Stimulated activated naive B cell treated with anti-CD40 and anti-IgM and Interleukin-4, amounts not matched to agents 10 μg/mL and 1 μg/mL and 100 μg/mL, for 72 hours (primary cell): ENCODE measurements around the gene CASKIN1.
"Not testable (repeated sequence)": the region's sequence is repeated elsewhere in the genome, so short reads cannot be mapped to it uniquely, and the experiment has no call there.

ENCODE experiments used
- ATAC-seq, 2 donors: fragments of 150-1000 bp; cut with Tn5 transposase; replicated peaks; 2 replicates each; pipeline ENCODE4 v1.10.0; 2021; ENCODE audit warnings: moderate library complexity in 1 of 2
- DNase-seq: peaks from one replicate; pipeline ENCODE4 v3.0.0; 2021
- H3K27ac Mint-ChIP-seq: one replicate; pipeline ENCODE4 v1.8.0; 2022; ENCODE audit warnings: mild to moderate bottlenecking, mixed read lengths
- H3K27me3 Mint-ChIP-seq, 2 donors: one replicate each; pipeline ENCODE4 v1.8.0; 2022; ENCODE audit warnings: mixed read lengths in 2 of 2
- H3K36me3 Mint-ChIP-seq, 2 donors: one replicate each; pipeline ENCODE4 v1.8.0; 2022; ENCODE audit warnings: mixed read lengths in 2 of 2, mild to moderate bottlenecking in 1 of 2
- H3K4me1 Mint-ChIP-seq, 2 donors: one replicate each; pipeline ENCODE4 v1.8.0; 2022; ENCODE audit warnings: mixed read lengths in 2 of 2, mild to moderate bottlenecking in 1 of 2
- H3K4me3 Mint-ChIP-seq, 2 donors: one replicate each; pipeline ENCODE4 v1.8.0; 2022; ENCODE audit warnings: mild to moderate bottlenecking in 2 of 2, mixed read lengths in 2 of 2, moderate library complexity in 1 of 2
- H3K9me3 Mint-ChIP-seq, 2 donors: one replicate each; pipeline ENCODE4 v1.8.0; 2022; ENCODE audit warnings: mixed read lengths in 2 of 2, mild to moderate bottlenecking in 1 of 2

Gene CASKIN1

GRCh38 chr16:2196162-2196980 is at the start of gene CASKIN1:
TSS of gene CASKIN1 (minus strand) at chr16:2196605. CDS start at chr16:2196432, 173 bp downstream.
- Mint-ChIP-seq H3K9me3 (no peaks in the 10 kb centered on the region), H3K4me1 (peaks cover 6 to 20% of the 10 kb centered on the region in 2 donors), H3K36me3 (no peaks in the 10 kb centered on the region), H3K27me3 (peaks cover 52 to 68% of the 10 kb centered on the region in 2 donors), H3K4me3 (peak within 1 kb of the TSS; percentile 74 to 81), H3K27ac (peak within 1 kb of the TSS; percentile 65)
- peak; percentile 59 to 64 for ATAC-seq
- no peak for DNase-seq

GRCh38 chr16:2244926-2245795 is 48.8 kb upstream of the CASKIN1 start:
- DNase-seq (no peak), ATAC-seq (no peak)
- Mint-ChIP-seq H3K27ac (no peak overlapping the region), H3K4me1 (no peaks in the 10 kb centered on the region), H3K4me3 (no peak overlapping the region), H3K36me3 (peaks cover 21 to 26% of the 10 kb centered on the region in 2 donors), H3K27me3 (no peaks in the 10 kb centered on the region), H3K9me3 (no peaks in the 10 kb centered on the region)

GRCh38 chr16:2244301-2244700 is 47.9 kb upstream of the CASKIN1 start:
- no peak overlapping the region for H3K27ac Mint-ChIP-seq
- ATAC-seq (no peak), DNase-seq (no peak)
- no peaks in the 10 kb centered on the region for H3K27me3 Mint-ChIP-seq
- no peak overlapping the region for H3K4me3 Mint-ChIP-seq
- H3K9me3 Mint-ChIP-seq, result no peaks in the 10 kb centered on the region
- no peaks in the 10 kb centered on the region for H3K4me1 Mint-ChIP-seq
- H3K36me3 Mint-ChIP-seq, result peaks cover 25 to 32% of the 10 kb centered on the region in 2 donors

- no peak overlapping the region for H3K27ac Mint-ChIP-seq
- H3K27me3 Mint-ChIP-seq, result no peaks in the 10 kb centered on the region
- no peak for ATAC-seq
- H3K36me3 Mint-ChIP-seq, result peaks cover 25 to 32% of the 10 kb centered on the region in 2 donors
- DNase-seq, result no peak
- H3K4me1 Mint-ChIP-seq, result no peaks in the 10 kb centered on the region
- no peaks in the 10 kb centered on the region for H3K9me3 Mint-ChIP-seq
- H3K4me3 Mint-ChIP-seq, result no peak overlapping the region
These were observed 47.4 kb upstream of the CASKIN1 start for GRCh38 chr16:2243781-2244180.

- Mint-ChIP-seq H3K27me3 (no peaks in the 10 kb centered on the region), H3K4me3 (no peak overlapping the region), H3K4me1 (no peaks in the 10 kb centered on the region), H3K36me3 (peaks cover 25 to 32% of the 10 kb centered on the region in 2 donors), H3K9me3 (no peaks in the 10 kb centered on the region), H3K27ac (no peak overlapping the region)
- DNase-seq (no peak), ATAC-seq (no peak)
These were observed 46.7 kb upstream of the CASKIN1 start for GRCh38 chr16:2243031-2243528.

GRCh38 chr16:2242598-2242997 is 46.2 kb upstream of the CASKIN1 start:
- DNase-seq (no peak), ATAC-seq (no peak)
- peaks cover 25 to 32% of the 10 kb centered on the region in 2 donors for H3K36me3 Mint-ChIP-seq
- H3K27me3 Mint-ChIP-seq, result no peaks in the 10 kb centered on the region
- H3K27ac Mint-ChIP-seq, result no peak overlapping the region
- no peaks in the 10 kb centered on the region for H3K9me3 Mint-ChIP-seq
- no peaks in the 10 kb centered on the region for H3K4me1 Mint-ChIP-seq
- H3K4me3 Mint-ChIP-seq, result no peak overlapping the region

- peaks cover 24 to 27% of the 10 kb centered on the region in 2 donors for H3K36me3 Mint-ChIP-seq
- not testable (repeated sequence) for H3K4me1 Mint-ChIP-seq, DNase-seq, H3K27me3 Mint-ChIP-seq, H3K4me3 Mint-ChIP-seq, H3K27ac Mint-ChIP-seq, ATAC-seq, H3K9me3 Mint-ChIP-seq
These were observed 43.9 kb upstream of the CASKIN1 start for GRCh38 chr16:2240331-2240730.

- H3K36me3 Mint-ChIP-seq, result peaks cover 29 to 30% of the 10 kb centered on the region in 2 donors
- no peaks in the 10 kb centered on the region for H3K9me3 Mint-ChIP-seq
- no peak for ATAC-seq
- no peaks in the 10 kb centered on the region for H3K27me3 Mint-ChIP-seq
- DNase-seq, result no peak
- no peak overlapping the region for H3K4me3 Mint-ChIP-seq
- peaks cover 0 to 10% of the 10 kb centered on the region in 2 donors for H3K4me1 Mint-ChIP-seq
- no peak overlapping the region for H3K27ac Mint-ChIP-seq
These were observed 42.7 kb upstream of the CASKIN1 start for GRCh38 chr16:2238838-2239675.

- Mint-ChIP-seq H3K9me3 (no peaks in the 10 kb centered on the region), H3K4me1 (peaks cover 0 to 10% of the 10 kb centered on the region in 2 donors), H3K27ac (no peak overlapping the region), H3K27me3 (no peaks in the 10 kb centered on the region), H3K4me3 (no peak overlapping the region), H3K36me3 (peaks cover 31% of the 10 kb centered on the region in 2 donors)
- no peak for DNase-seq
- ATAC-seq, result no peak
These were observed 41.9 kb upstream of the CASKIN1 start for GRCh38 chr16:2238150-2238837.

GRCh38 chr16:2237493-2238149 is 41.2 kb upstream of the CASKIN1 start:
- no peak overlapping the region for H3K4me3 Mint-ChIP-seq
- H3K4me1 Mint-ChIP-seq, result peaks cover 0 to 10% of the 10 kb centered on the region in 2 donors
- H3K27me3 Mint-ChIP-seq, result no peaks in the 10 kb centered on the region
- ATAC-seq, result no peak
- no peak for DNase-seq
- no peak overlapping the region for H3K27ac Mint-ChIP-seq
- no peaks in the 10 kb centered on the region for H3K9me3 Mint-ChIP-seq
- peaks cover 27 to 31% of the 10 kb centered on the region in 2 donors for H3K36me3 Mint-ChIP-seq

- ATAC-seq (no peak), DNase-seq (no peak)
- H3K4me3 Mint-ChIP-seq, result no peak overlapping the region
- H3K4me1 Mint-ChIP-seq, result peaks cover 0 to 10% of the 10 kb centered on the region in 2 donors
- no peaks in the 10 kb centered on the region for H3K27me3 Mint-ChIP-seq
- H3K27ac Mint-ChIP-seq, result no peak overlapping the region
- H3K9me3 Mint-ChIP-seq, result no peaks in the 10 kb centered on the region
- peaks cover 23 to 28% of the 10 kb centered on the region in 2 donors for H3K36me3 Mint-ChIP-seq
These were observed 40.7 kb upstream of the CASKIN1 start for GRCh38 chr16:2237102-2237482.

GRCh38 chr16:2236337-2237101 is 40.1 kb upstream of the CASKIN1 start, which contains the start of gene DNASE1L2:
TSS of gene DNASE1L2 (plus strand) at chr16:2236444. CDS start at chr16:2236817, 373 bp downstream.
- Mint-ChIP-seq H3K4me3 (no peak within 1 kb of the TSS), H3K9me3 (no peaks in the 10 kb centered on the region), H3K4me1 (peaks cover 0 to 10% of the 10 kb centered on the region in 2 donors), H3K27me3 (no peaks in the 10 kb centered on the region), H3K27ac (no peak within 1 kb of the TSS), H3K36me3 (peaks cover 25 to 31% of the 10 kb centered on the region in 2 donors)
- ATAC-seq (peak; percentile 15 to 38), DNase-seq (no peak)
